Stimulated activated CD4-positive, alpha-beta T cell treated with anti-CD3 and anti-CD28 coated beads, Interleukin-4, amount 100 ng/mL, for 4 hours (primary cell): ENCODE data around the gene TMPRSS13.
"Not testable (repeated sequence)": the region's sequence is repeated elsewhere in the genome, so short reads cannot be mapped to it uniquely, and the experiment has no call there.

ENCODE experiments used
- DNase-seq, 2 experiments: peaks; one replicate each; pipeline ENCODE4 v3.0.0-alpha.2; 2020

The TMPRSS13 gene

GRCh38 chr11:117869604-117870003 is 59.6 kb downstream of the TMPRSS13 start:
- no peak for DNase-seq

GRCh38 chr11:117868815-117869561 is 60.2 kb downstream of the TMPRSS13 start:
- no peak for DNase-seq

DNA sequence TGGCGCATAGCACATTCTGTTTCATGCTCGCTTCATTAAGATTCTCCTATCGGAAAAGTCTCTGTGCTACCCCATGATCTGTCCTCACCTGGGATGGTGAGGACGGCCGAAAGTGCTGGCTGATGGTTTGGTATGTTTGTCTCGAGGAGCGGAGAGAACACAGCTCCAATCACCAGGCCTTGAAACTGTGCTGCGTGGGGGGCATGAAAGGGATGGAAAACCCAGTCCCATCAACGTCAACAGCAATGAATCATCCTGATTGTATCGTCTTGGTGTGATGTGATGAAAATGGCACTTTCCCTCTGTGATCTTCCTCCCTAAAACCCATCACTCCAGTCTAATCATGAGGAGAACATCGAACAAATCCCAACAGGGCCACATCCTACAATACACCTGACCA is 61.1 kb downstream of the TMPRSS13 start:
- no peak for DNase-seq

- DNase-seq = no peak
These were observed 62.7 kb downstream of the TMPRSS13 start for GRCh38 chr11:117866526-117866925.

DNA sequence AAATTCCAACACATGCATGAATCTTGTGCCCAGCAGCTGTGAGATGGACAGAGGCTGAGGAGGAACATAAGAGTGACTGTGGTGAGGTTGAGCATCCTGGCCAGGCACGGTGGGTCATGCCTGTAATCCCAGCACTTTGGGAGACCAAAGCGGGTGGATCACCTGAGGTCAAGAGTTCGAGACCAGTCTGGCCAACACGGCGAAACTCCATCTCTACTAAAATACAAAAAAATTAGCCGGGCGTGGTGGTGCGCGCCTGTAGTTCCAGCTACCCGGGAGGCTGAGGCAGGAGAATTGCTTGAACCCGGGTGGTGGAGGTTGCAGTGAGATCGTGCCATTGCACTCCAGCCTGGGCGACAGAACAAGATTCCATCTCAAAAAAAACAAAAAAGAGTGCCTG is 63.7 kb downstream of the TMPRSS13 start:
- not testable (repeated sequence) for DNase-seq

- DNase-seq = no peak
These were observed 65.8 kb downstream of the TMPRSS13 start for GRCh38 chr11:117863383-117863782.

- DNase-seq = no peak
These were observed 66.4 kb downstream of the TMPRSS13 start for GRCh38 chr11:117862753-117863152.

GRCh38 chr11:117862019-117862725 is 67.0 kb downstream of the TMPRSS13 start:
- DNase-seq = no peak

DNA sequence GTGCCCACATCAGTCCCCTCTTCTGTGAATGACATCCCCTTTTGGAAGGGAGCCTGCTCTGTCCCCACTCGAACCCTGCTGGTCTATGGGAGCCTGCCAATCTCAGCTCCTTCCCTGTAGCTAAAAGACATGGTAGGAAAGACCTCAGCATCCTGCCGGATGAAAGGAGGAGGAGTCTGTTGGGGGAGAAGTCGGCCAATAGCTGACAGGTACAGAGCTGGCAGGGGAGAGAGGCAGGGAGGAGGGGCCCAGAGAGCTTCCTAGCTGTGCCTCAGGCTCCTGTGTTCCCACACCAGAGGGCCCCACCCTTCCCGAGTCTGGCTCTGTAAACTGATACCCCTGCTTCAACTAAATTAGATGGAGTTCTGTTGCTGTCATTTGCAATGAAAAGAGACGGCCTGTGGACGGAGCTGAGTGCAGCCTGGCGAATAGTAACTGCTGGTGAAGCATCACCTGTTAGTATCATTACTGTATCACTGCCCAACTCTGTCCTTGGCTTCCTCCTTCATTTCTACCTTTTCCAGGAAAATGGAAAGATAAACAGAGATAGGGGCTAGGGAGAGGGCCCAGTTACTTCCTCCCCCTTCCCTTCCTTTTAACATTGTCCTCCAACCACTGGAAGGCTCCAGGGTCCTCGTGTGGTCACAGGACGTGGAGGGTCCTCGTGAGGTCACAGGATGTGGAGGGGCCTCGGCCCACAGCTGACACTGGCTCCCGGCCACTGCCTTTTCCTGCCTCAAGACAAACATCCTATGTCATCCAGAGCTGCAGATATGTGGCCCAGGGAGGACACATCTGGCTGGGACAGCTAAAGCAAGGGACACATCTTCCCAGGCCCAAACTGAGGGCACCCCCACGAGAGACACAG is 67.8 kb downstream of the TMPRSS13 start:
- DNase-seq = no peak

DNA sequence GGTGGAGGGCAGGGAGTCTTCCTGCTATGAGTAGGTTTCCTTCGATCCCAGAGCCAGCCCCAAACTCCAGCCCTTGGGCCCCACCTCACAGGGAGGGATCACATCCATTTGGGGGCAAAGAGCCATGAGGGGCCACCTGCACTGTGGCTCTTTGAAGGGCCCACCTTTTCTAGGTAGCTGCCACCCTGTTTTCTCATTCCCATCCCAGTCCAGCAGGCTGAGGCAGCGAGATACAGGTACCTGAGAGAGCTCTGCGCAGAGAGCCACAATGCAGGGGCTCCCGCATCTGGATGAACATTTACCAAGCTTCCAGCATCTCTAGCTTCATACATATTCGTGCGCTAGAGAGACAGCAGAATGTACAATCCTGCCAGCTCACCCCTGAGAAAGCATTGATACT is 69.1 kb downstream of the TMPRSS13 start:
- DNase-seq = no peak

DNA sequence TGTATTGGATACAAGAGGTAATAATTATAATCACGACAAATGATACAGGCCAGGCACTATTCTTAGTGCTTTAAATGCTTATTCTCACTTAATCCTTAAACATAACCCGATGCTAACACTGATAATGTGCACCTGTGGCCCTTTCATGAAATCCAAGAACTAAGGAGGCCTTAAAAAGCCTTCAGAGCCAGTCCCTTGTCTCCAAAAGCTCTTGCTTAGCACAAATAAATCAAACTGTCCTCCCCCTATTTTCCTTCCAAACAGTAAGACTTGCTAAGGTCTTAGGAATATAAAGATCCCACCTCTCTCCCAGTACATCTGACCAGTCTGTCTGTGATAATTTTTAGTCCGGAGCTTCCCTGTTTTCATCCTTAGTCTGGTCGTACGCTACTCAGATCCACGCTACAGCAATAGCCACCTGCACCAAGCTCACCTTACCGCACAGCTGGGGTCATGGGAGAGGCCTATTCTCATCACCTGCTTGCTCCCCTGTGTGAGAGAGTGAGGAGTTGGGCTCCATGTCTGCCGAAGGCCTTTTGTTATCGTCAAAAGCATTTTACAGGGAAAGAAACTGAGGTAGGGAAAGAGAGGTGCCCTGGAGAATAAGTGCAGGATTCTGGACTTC is 69.6 kb downstream of the TMPRSS13 start:
- no peak for DNase-seq

- DNase-seq = no peak
These were observed 70.1 kb downstream of the TMPRSS13 start for GRCh38 chr11:117859061-117859460.

DNA sequence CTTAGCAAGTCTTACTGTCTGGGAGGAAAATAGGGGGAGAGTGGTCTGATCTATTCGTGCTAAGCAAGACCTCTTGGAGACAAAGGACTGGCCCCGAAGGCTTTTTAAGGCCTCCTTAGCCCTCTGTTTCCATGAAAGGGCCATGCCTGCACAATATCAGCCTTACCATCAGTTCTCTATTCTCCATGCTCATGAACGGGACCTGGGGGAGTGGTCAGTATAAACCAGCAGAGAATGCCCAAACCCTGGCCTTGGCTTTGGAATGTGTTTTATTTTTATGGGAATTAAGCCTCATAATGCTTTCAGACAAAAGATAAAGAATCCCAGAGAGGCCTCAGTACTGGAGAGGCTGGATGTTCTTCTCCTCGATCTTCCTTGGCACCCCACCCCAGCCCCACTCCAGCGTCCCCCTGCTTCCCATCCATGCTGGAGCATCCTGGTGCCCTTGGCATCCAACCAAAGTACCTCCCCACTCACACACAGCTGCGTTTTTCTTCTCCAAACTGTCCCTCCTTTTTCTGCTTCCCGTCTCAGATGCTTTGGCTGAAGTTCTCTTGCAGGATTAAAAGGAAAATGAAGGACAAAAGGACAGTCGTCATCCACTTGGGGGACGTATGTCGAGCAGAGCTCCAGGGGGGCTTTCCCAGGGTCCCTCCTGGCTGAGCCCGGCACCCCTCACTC is 71.3 kb downstream of the TMPRSS13 start:
- DNase-seq = no peak

- DNase-seq = no peak
These were observed 73.1 kb downstream of the TMPRSS13 start for GRCh38 chr11:117855912-117856651.

- DNase-seq = no peak
These were observed 73.9 kb downstream of the TMPRSS13 start for GRCh38 chr11:117855186-117855845.

DNA sequence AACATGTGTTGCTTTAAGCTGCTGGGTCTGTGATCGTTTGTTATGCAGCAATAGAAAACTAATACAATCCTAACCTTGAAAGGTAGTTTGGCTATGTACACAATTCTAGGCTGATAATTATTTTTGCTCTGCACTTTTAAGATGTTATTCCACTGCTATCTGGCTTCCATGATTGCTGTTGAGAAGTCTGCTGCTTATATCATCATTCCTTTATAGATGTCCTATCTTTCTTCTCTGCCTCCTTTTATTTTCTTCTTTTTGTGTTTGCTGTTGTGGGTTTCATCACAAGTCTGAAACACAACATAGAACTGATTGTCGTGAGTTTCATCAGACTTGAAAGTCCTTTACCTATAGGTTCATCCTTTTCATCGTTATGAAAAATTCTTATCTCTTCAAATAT is 76.9 kb downstream of the TMPRSS13 start:
- DNase-seq = no peak

DNA sequence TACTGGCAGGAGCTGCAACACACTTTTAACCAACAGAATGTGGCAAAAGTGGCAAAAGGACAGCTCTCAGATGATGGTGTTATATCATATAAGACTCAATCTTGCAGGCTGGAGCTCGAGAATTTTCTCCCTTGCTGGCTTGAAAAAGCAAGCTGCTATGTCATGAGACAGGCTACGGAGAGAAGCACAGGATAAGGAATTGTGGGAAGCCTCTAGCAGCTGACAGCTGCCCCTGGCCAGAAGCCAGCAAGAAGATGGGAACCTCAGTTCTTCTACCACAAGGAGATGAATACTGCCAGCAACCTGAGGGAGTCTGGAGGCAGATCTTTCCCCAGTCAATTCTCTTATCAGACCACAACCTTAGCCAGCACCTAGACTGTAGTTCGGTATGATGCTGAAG is 77.3 kb downstream of the TMPRSS13 start:
- DNase-seq = no peak

GRCh38 chr11:117851106-117851505 is 78.1 kb downstream of the TMPRSS13 start:
- no peak for DNase-seq
